K562 (cell line): ENCODE data around the gene MFSD2B.

Experiments
- ARID3B ChIP-seq: fragments of 250-450 bp; sonication (Bioruptor Pico); IDR thresholded peaks from 2 replicates; pipeline ENCODE4 v1.4.0; 2020; ENCODE audit warnings: borderline replicate concordance
- ATF3 ChIP-seq, 2 experiments: fragments of 450-650 bp in 1 of 2; sonication (generic) in 1 of 2; formaldehyde crosslinking in 1 of 2; IDR thresholded peaks in 1 of 2; conservative IDR thresholded peaks in 1 of 2; 2 replicates each; pipeline versions ENCODE4 v1.6.1 to v1.8.1; 2016 to 2023; ENCODE audit warnings: mild to moderate bottlenecking in 2 of 2, moderate library complexity in 2 of 2, inconsistent platforms in 1 of 2, missing genetic modification reagents in 1 of 2
- CBX8 ChIP-seq: fragments of 200-600 bp; sonication (generic); IDR thresholded peaks from 2 replicates; pipeline ENCODE4 v1.6.1; 2012; ENCODE audit warnings: borderline replicate concordance, mixed run types, low read depth, mild to moderate bottlenecking, moderate library complexity, mixed read lengths, low read length, control low read depth, inconsistent platforms; ENCODE audit not compliant: poor library complexity, severe bottlenecking; ENCODE audit errors: extremely low read depth
- CTCF ChIP-seq, 3 experiments: IDR thresholded peaks in 2 of 3; conservative IDR thresholded peaks in 1 of 3; 2 replicates each; pipeline ENCODE4 v1.5.1; 2011 to 2012; ENCODE audit warnings: low read length in 3 of 3, mild to moderate bottlenecking in 3 of 3, control low read depth in 2 of 3, improper control_type of control experiment in 1 of 3, inconsistent platforms in 1 of 3, low read depth in 1 of 3, mixed read lengths in 1 of 3, moderate library complexity in 1 of 3; ENCODE audit not compliant: insufficient read depth in 2 of 3
- REST ChIP-seq, 2 experiments: fragments of 450-650 bp; formaldehyde crosslinking in 1 of 2; IDR thresholded peaks; 2 replicates each; pipeline versions ENCODE4 v1.4.0 to v1.6.1; 2014 to 2020; ENCODE audit warnings: mild to moderate bottlenecking in 2 of 2, borderline replicate concordance in 1 of 2, low read depth in 1 of 2
- SP1 ChIP-seq: sonication (generic); formaldehyde crosslinking; IDR thresholded peaks from 2 replicates; pipeline ENCODE4 v1.8.1; 2022; ENCODE audit warnings: mild to moderate bottlenecking, missing genetic modification reagents
- ZC3H11A ChIP-seq: IDR thresholded peaks from 2 replicates; pipeline ENCODE4 v1.6.1; 2012; ENCODE audit warnings: low read depth, low read length, improper control_type of control experiment
- ZNF263 ChIP-seq: sonication (generic); formaldehyde crosslinking; IDR thresholded peaks from 2 replicates; pipeline ENCODE4 v1.8.0; 2022; ENCODE audit warnings: mild to moderate bottlenecking, missing genetic modification reagents, borderline replicate concordance

GRCh38 chr2:24058564-24059271 is 48.8 kb downstream of the MFSD2B start:
- TF ChIP-seq ARID3B: no peak
- TF ChIP-seq SP1 (CRISPR knock-in tag): no peak
- TF ChIP-seq ATF3 (IDR thresholded peaks at IDR 0.05): no peak
- no peak for TF ChIP-seq ATF3 (CRISPR knock-in tag; conservative IDR thresholded peaks at IDR 0.05)
- TF ChIP-seq CTCF (IDR thresholded peaks at IDR 0.05 in 2 of 3, conservative IDR thresholded peaks at IDR 0.05 in 1 of 3; ENCODE audit: insufficient read depth in 2 of 3, low read depth in 1 of 3, low read length in 3 of 3): no peak
- TF ChIP-seq ZC3H11A: no peak
- no peak for TF ChIP-seq ZNF263 (CRISPR knock-in tag)
- TF ChIP-seq REST (IDR thresholded peaks at IDR 0.05; ENCODE audit: borderline replicate concordance): no peak
- TF ChIP-seq REST (CRISPR knock-in tag; IDR thresholded peaks at IDR 0.05; ENCODE audit: low read depth): no peak
- no peak for TF ChIP-seq CBX8
